Karpas-422 (cell line): ENCODE data around the gene PSMG4. TPM values are rescaled to one million over a fixed set of nuclear protein-coding genes. Genes with fewer than 3 reads are reported as not detected.
A peak's percentile ranks its signal among the peaks of the same experiment; 100 is the strongest.

ENCODE experiments used
- DNase-seq: peaks from one replicate; pipeline ENCODE4 v3.0.0-alpha.2; 2015
- H2AFZ ChIP-seq: fragments of 200-600 bp; sonication (generic); 2 replicates; pipeline ENCODE4 v1.6.1; 2014; ENCODE audit warnings: antibody characterized with exemption, low read length, mixed read lengths
- H3K27ac ChIP-seq: fragments of 200-600 bp; sonication (generic); 2 replicates; pipeline ENCODE4 v1.5.1; 2014; ENCODE audit warnings: mild to moderate bottlenecking, low read length, moderate library complexity
- H3K27me3 ChIP-seq: fragments of 200-600 bp; sonication (generic); 2 replicates; pipeline ENCODE4 v1.6.1; 2014; ENCODE audit warnings: low read length, mixed read lengths
- H3K36me3 ChIP-seq: fragments of 200-600 bp; sonication (generic); 2 replicates; pipeline ENCODE4 v1.6.1; 2014; ENCODE audit warnings: low read length, mixed read lengths; ENCODE audit not compliant: insufficient read depth
- H3K4me1 ChIP-seq: fragments of 200-600 bp; sonication (generic); 2 replicates; pipeline ENCODE4 v1.6.1; 2014; ENCODE audit warnings: mild to moderate bottlenecking, low read length, mixed read lengths
- H3K4me2 ChIP-seq: fragments of 200-600 bp; sonication (generic); 2 replicates; pipeline ENCODE4 v1.6.1; 2014; ENCODE audit warnings: low read length, low read depth, mild to moderate bottlenecking; ENCODE audit not compliant: poor library complexity, severe bottlenecking
- H3K4me3 ChIP-seq: fragments of 200-600 bp; sonication (generic); 2 replicates; pipeline ENCODE4 v1.5.1; 2014; ENCODE audit warnings: mild to moderate bottlenecking, antibody characterized with exemption, low read length, mixed read lengths
- H3K79me2 ChIP-seq: fragments of 200-600 bp; sonication (generic); 2 replicates; pipeline ENCODE4 v1.6.1; 2014; ENCODE audit warnings: mild to moderate bottlenecking, low read length, mixed read lengths
- H3K9ac ChIP-seq: fragments of 200-600 bp; sonication (generic); 2 replicates; pipeline ENCODE4 v1.6.0; 2014; ENCODE audit warnings: low read length
- H3K9me2 ChIP-seq: fragments of 200-600 bp; sonication (generic), shearing (Covaris generic); replicated peaks from 2 replicates; pipeline ENCODE4 v1.6.0; 2014; ENCODE audit warnings: mild to moderate bottlenecking, low read length, moderate library complexity; ENCODE audit not compliant: insufficient read depth
- H3K9me3 ChIP-seq: fragments of 300-700, 200-600 bp; sonication (generic); 2 replicates; pipeline ENCODE4 v1.6.1; 2014; ENCODE audit warnings: low read length, mixed read lengths
- H4K20me1 ChIP-seq: fragments of 200-600 bp; sonication (generic); 2 replicates; pipeline ENCODE4 v1.6.1; 2014; ENCODE audit warnings: mild to moderate bottlenecking, antibody characterized with exemption, low read length, low read depth; ENCODE audit not compliant: insufficient read depth
- total RNA-seq: library from RNA; depleted of rRNA; stranded (reverse); fragments of >200 nt; shearing (Covaris generic); gene quantifications from 2 replicates; pipeline ENCODE4 v1.2.3, GENCODE V29; 2014; ENCODE audit warnings: low replicate concordance; rRNA removed

The PSMG4 gene
- total RNA-seq: 42.3 and 90.4 TPM in 2 replicates

- H2AFZ ChIP-seq: no peak within 1 kb of the TSS
- 0 out of 2 replicates have a peak, but pooled peaks cover 3% of the 10 kb centered on the region for H3K36me3 ChIP-seq
- peaks cover 50% of the 10 kb centered on the region for H3K79me2 ChIP-seq
- peaks cover 30% of the 10 kb centered on the region for H4K20me1 ChIP-seq
- no peaks in the 10 kb centered on the region for H3K9me2 ChIP-seq
- H3K4me1 ChIP-seq: peaks cover 17% of the 10 kb centered on the region
- H3K4me3 ChIP-seq: peak within 1 kb of the TSS; percentile 73
- no peaks in the 10 kb centered on the region for H3K9me3 ChIP-seq
- DNase-seq: peak; percentile 95
- peak within 1 kb of the TSS; percentile 81 for H3K9ac ChIP-seq
- no peaks in the 10 kb centered on the region for H3K27me3 ChIP-seq
- H3K27ac ChIP-seq: peak within 1 kb of the TSS; percentile 39; the same call in 1 of the 2 replicates
- peak within 1 kb of the TSS; percentile 78 for H3K4me2 ChIP-seq
These were observed at the start of gene PSMG4 for GRCh38 chr6:3258720-3259490. PSMG4 (plus strand) TSS chr6:3258947; CDS start chr6:3259023, 76 bp downstream.

- no peak overlapping the region for H3K27ac ChIP-seq
- no peaks in the 10 kb centered on the region for H3K27me3 ChIP-seq
- no peak overlapping the region; the same call in 1 of the 2 replicates for H2AFZ ChIP-seq
- no peaks in the 10 kb centered on the region for H3K79me2 ChIP-seq
- DNase-seq: peak; percentile 46
- H3K9me3 ChIP-seq: no peaks in the 10 kb centered on the region
- no peak overlapping the region for H3K9ac ChIP-seq
- H3K4me3 ChIP-seq: no peak overlapping the region
- H4K20me1 ChIP-seq: no peaks in the 10 kb centered on the region
- no peak overlapping the region for H3K4me2 ChIP-seq
- H3K36me3 ChIP-seq: no peaks in the 10 kb centered on the region
- H3K9me2 ChIP-seq: no peaks in the 10 kb centered on the region
- peaks cover 4% of the 10 kb centered on the region for H3K4me1 ChIP-seq
These were observed 49.4 kb upstream of the PSMG4 start for GRCh38 chr6:3209114-3210023.

- Histone ChIP-seq H3K36me3 (no peaks in the 10 kb centered on the region), H3K9me2 (no peaks in the 10 kb centered on the region), H3K4me2 (no peak overlapping the region), H3K9me3 (no peaks in the 10 kb centered on the region), H3K79me2 (no peaks in the 10 kb centered on the region), H3K27me3 (no peaks in the 10 kb centered on the region), H3K4me3 (no peak overlapping the region), H3K9ac (no peak overlapping the region), H3K4me1 (no peaks in the 10 kb centered on the region; the same call in 1 of the 2 replicates), H4K20me1 (no peaks in the 10 kb centered on the region), H2AFZ (no peak overlapping the region), H3K27ac (no peak overlapping the region)
- no peak for DNase-seq
These were observed 48.6 kb upstream of the PSMG4 start for GRCh38 chr6:3210024-3210610.

GRCh38 chr6:3211681-3212080 lies 47.1 kb upstream of the PSMG4 start:
- H3K27ac ChIP-seq: no peak overlapping the region
- H3K27me3 ChIP-seq: no peaks in the 10 kb centered on the region
- H3K4me1 ChIP-seq: no peaks in the 10 kb centered on the region; the same call in 1 of the 2 replicates
- no peak for DNase-seq
- no peak overlapping the region for H3K4me2 ChIP-seq
- no peak overlapping the region for H3K4me3 ChIP-seq
- no peaks in the 10 kb centered on the region for H3K9me3 ChIP-seq
- H3K9ac ChIP-seq: no peak overlapping the region
- no peaks in the 10 kb centered on the region for H3K36me3 ChIP-seq
- no peaks in the 10 kb centered on the region for H3K9me2 ChIP-seq
- H3K79me2 ChIP-seq: no peaks in the 10 kb centered on the region
- H4K20me1 ChIP-seq: no peaks in the 10 kb centered on the region
- no peak overlapping the region for H2AFZ ChIP-seq

GRCh38 chr6:3212261-3212660 lies 46.5 kb upstream of the PSMG4 start:
- DNase-seq: no peak
- H3K79me2 ChIP-seq: no peaks in the 10 kb centered on the region

GRCh38 chr6:3213334-3213695 lies 45.4 kb upstream of the PSMG4 start:
- H3K9ac ChIP-seq: no peak overlapping the region
- H3K36me3 ChIP-seq: no peaks in the 10 kb centered on the region
- no peaks in the 10 kb centered on the region; the same call in 1 of the 2 replicates for H3K4me1 ChIP-seq
- DNase-seq: no peak
- no peak overlapping the region for H3K4me2 ChIP-seq
- H3K79me2 ChIP-seq: no peaks in the 10 kb centered on the region
- H3K9me3 ChIP-seq: no peaks in the 10 kb centered on the region
- H4K20me1 ChIP-seq: no peaks in the 10 kb centered on the region
- no peaks in the 10 kb centered on the region for H3K27me3 ChIP-seq
- no peaks in the 10 kb centered on the region for H3K9me2 ChIP-seq
- H3K27ac ChIP-seq: no peak overlapping the region
- H2AFZ ChIP-seq: no peak overlapping the region
- no peak overlapping the region for H3K4me3 ChIP-seq

More at GRCh38 chr6:3212261-3212660, 46.5 kb upstream of the PSMG4 start:
- H4K20me1 ChIP-seq: no peaks in the 10 kb centered on the region
- no peak overlapping the region for H3K4me2 ChIP-seq
- no peaks in the 10 kb centered on the region; the same call in 1 of the 2 replicates for H3K4me1 ChIP-seq
- H3K4me3 ChIP-seq: no peak overlapping the region
- no peaks in the 10 kb centered on the region for H3K36me3 ChIP-seq
- H3K9me3 ChIP-seq: no peaks in the 10 kb centered on the region
- no peak overlapping the region for H3K9ac ChIP-seq
- H3K27me3 ChIP-seq: no peaks in the 10 kb centered on the region
- no peak overlapping the region for H2AFZ ChIP-seq
- no peaks in the 10 kb centered on the region for H3K9me2 ChIP-seq
- no peak overlapping the region for H3K27ac ChIP-seq

GRCh38 chr6:3214898-3215297 lies 43.8 kb upstream of the PSMG4 start:
- Histone ChIP-seq H3K79me2 (no peaks in the 10 kb centered on the region), H3K36me3 (no peaks in the 10 kb centered on the region), H3K9ac (no peak overlapping the region), H3K27ac (no peak overlapping the region), H3K9me2 (no peaks in the 10 kb centered on the region), H3K9me3 (no peaks in the 10 kb centered on the region), H3K4me1 (no peaks in the 10 kb centered on the region), H2AFZ (no peak overlapping the region), H3K4me2 (no peak overlapping the region), H3K27me3 (no peaks in the 10 kb centered on the region), H4K20me1 (no peaks in the 10 kb centered on the region), H3K4me3 (no peak overlapping the region)
- no peak for DNase-seq

GRCh38 chr6:3217286-3217685 lies 41.5 kb upstream of the PSMG4 start:
- no peak for DNase-seq
- Histone ChIP-seq H3K36me3 (no peaks in the 10 kb centered on the region), H3K4me2 (no peak overlapping the region), H3K27me3 (no peaks in the 10 kb centered on the region), H3K27ac (no peak overlapping the region), H3K9me2 (no peaks in the 10 kb centered on the region), H4K20me1 (no peaks in the 10 kb centered on the region), H3K4me1 (no peaks in the 10 kb centered on the region), H3K79me2 (no peaks in the 10 kb centered on the region), H2AFZ (no peak overlapping the region), H3K9ac (no peak overlapping the region), H3K9me3 (no peaks in the 10 kb centered on the region), H3K4me3 (no peak overlapping the region)
